Central memory CD8-positive, alpha-beta T cell (primary cell): ENCODE data around the gene ZBTB11.
"Not testable (repeated sequence)": the region's sequence is repeated elsewhere in the genome, so short reads cannot be mapped to it uniquely, and the experiment has no call there.

ENCODE experiments used
- ATAC-seq: fragments of 150-1000 bp; cut with Tn5 transposase; replicated peaks from 2 replicates; pipeline ENCODE4 v1.10.0; 2022; ENCODE audit warnings: mild to moderate bottlenecking, moderate FRiP score, moderate number of reproducible peaks; ENCODE audit not compliant: poor library complexity, severe bottlenecking; ENCODE audit errors: extremely low read depth
- DNase-seq, 2 donors: peaks; one replicate each; pipeline ENCODE4 v3.0.0; 2021; ENCODE audit warnings: low spot score in 2 of 2
- H3K27ac Mint-ChIP-seq: one replicate; pipeline ENCODE4 v1.8.0; 2022; ENCODE audit warnings: low read depth, mild to moderate bottlenecking, moderate library complexity, mixed read lengths
- H3K27me3 Mint-ChIP-seq: one replicate; pipeline ENCODE4 v1.8.0; 2022; ENCODE audit warnings: mixed read lengths
- H3K36me3 Mint-ChIP-seq: one replicate; pipeline ENCODE4 v1.8.0; 2022; ENCODE audit warnings: mild to moderate bottlenecking, moderate library complexity, mixed read lengths; ENCODE audit not compliant: insufficient read depth
- H3K4me1 Mint-ChIP-seq: one replicate; pipeline ENCODE4 v1.8.0; 2022; ENCODE audit warnings: mixed read lengths
- H3K4me3 Mint-ChIP-seq: one replicate; pipeline ENCODE4 v1.8.0; 2022; ENCODE audit warnings: mild to moderate bottlenecking, moderate library complexity, mixed read lengths
- H3K9me3 Mint-ChIP-seq: one replicate; pipeline ENCODE4 v1.8.0; 2022; ENCODE audit warnings: mixed read lengths

Gene ZBTB11

DNA sequence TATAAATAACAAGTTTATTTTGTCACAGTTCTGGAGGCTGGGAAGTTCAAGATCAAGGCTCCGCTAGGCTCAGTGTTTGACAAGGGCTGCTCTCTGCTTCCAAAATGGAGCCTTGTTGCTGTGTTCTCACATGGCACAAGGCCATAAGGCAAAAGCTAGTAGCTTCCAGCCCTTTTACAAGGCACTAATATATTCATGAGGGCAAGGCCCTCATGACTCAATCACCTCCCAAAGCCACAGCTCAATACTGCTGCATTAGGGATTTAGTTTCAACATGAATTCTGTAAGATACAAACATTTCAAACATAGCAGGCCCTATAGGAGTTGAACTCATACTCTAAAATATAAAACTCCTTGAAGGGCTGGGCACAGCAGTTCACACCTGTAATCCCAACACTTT, 30.2 kb downstream of the ZBTB11 start:
- H3K4me1 Mint-ChIP-seq = peaks cover 33% of the 10 kb centered on the region
- no peak overlapping the region for H3K27ac Mint-ChIP-seq
- H3K36me3 Mint-ChIP-seq = peaks cover 21% of the 10 kb centered on the region
- DNase-seq (no peak), ATAC-seq (no peak)
- no peaks in the 10 kb centered on the region for H3K9me3 Mint-ChIP-seq
- H3K4me3 Mint-ChIP-seq = no peak overlapping the region
- H3K27me3 Mint-ChIP-seq = no peaks in the 10 kb centered on the region

DNA sequence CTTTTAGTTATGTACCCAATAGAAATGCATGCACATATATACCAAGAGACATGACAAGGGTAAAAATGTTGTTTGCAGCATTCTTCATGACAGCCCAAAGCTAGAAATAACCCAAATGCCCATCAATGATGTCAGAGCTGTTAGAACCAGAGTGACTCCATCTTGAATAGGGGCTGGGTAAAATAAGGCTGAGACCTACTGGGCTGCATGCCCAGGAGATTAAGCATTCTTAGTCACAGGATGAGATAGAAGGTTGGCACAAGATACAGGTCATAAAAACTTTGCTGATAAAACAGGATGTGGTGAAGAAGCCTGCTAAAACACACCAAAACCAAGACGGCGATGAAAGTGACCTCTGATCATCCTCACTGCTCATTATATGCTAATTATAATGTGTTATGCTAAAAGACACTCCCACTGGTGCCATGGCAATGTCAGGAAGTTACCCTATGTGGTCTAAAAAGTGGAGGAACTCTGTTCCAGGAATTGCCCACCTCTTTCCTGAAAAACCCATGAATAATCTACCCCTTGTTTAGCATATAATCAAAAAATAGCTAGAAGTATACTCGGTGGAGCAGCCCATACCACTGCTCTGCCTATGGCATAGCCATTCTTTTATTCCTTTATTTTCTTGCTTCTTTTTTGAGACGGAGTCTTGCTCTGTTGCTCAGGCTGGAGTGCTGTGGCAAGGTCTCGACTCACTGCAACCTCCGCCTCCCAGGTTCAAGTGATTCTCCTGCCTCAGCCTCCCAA, 32.9 kb downstream of the ZBTB11 start:
- H3K9me3 Mint-ChIP-seq = no peaks in the 10 kb centered on the region
- peak; percentile 94 for ATAC-seq
- H3K4me1 Mint-ChIP-seq = peaks cover 33% of the 10 kb centered on the region
- H3K27me3 Mint-ChIP-seq = no peaks in the 10 kb centered on the region
- no peak overlapping the region for H3K4me3 Mint-ChIP-seq
- H3K27ac Mint-ChIP-seq = peak overlapping the region; percentile 82
- peaks cover 7% of the 10 kb centered on the region for H3K36me3 Mint-ChIP-seq
- DNase-seq = peak in 1 of 2 donors; percentile 47

DNA sequence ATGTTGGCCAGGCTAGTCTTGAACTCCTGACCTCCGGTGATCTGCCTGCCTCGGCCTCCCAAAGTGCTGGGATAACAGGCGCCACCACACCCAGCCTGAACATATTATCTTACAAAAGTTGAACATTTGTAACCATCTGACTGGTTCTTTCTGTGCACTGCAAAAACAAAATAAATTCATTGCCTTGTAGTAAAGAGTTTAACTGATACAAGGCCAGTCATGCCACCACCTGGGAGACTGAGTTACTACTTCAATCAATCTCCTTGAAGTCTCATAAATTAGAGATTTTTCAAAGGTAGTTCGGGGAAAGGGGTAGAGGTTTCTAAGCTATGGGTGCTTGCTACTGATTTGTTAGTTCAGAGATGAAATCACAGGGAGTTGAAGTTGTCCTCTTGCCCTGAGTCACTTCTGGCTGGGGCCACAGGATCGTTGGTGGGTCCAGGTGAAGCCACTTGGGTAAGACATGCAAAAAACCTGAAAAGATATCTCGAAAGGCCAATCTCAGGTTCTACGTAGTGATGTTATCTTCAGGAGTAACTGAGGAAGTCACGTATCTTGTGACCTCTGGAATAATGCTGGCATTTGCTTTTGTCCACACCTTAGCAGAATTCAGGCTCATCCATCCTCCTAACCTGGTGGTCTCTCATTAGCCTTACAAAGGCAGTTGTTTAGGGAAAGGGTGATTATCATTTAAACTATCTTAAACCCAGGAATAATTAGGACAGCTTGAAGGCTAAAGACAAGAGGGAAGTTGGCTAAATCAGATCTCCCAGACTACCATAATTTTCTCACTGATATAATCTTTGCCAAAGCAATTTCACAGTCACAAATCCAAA, 33.7 kb downstream of the ZBTB11 start:
- Mint-ChIP-seq H3K27ac (peak overlapping the region; percentile 36), H3K36me3 (peaks cover 2% of the 10 kb centered on the region), H3K27me3 (no peaks in the 10 kb centered on the region), H3K4me1 (peaks cover 33% of the 10 kb centered on the region), H3K4me3 (no peak overlapping the region), H3K9me3 (no peaks in the 10 kb centered on the region)
- DNase-seq = no peak
- ATAC-seq = no peak

DNA sequence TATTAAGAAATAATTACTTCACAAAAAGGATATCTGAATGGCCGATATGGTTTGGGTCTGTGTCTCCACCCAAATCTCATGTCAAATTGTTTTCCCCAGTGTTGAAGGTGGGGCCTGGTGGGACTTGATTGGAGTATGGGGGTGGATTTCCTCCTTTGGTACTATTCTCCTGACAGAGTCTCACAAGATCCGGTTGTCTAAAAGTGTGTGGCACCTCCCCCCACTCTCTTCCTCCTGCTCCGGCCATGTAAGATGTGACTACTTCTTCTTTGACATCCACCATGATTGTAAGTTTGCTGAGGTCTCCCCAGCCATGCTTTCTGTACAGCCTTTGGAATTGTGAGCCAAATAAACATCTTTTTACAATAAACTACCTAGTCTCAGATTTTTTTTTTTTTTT, 34.5 kb downstream of the ZBTB11 start:
- DNase-seq = no peak
- no peaks in the 10 kb centered on the region for H3K36me3 Mint-ChIP-seq

DNA sequence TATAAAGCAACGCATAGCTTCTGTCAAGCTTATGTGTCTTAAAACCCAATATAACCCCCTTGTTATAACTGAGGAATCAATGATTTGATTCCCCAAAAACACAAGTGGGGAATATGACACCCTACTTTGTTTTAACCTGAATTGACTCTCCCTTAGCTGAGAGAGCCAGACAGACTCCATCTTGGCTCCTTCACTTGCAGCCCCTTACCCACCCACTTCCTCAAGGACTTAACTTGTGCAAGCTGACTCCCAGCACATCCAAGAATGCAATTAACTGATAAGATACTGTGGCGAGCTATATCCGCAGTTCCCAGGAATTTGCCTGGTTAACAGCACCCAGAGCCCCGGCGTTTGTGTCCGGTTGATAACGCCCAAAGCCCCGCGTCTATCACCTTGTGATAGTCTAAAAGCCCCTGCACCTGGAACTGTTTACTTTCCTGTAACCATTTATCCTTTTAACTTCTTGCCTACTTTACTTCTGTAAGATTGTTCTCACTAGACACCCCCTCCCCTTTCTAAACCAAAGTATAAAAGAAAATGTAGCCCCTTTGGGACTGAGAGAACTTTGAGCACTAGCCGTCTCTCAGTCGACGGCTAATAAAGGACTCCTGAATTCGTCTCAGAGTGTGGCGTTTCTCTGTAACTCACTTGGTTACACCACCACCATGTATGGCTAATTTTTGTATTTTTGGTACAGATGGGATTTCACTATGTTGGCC, 35.4 kb downstream of the ZBTB11 start:
- H3K36me3 Mint-ChIP-seq, ATAC-seq, H3K9me3 Mint-ChIP-seq, H3K27me3 Mint-ChIP-seq, H3K4me3 Mint-ChIP-seq, DNase-seq, H3K27ac Mint-ChIP-seq: not testable (repeated sequence)
- H3K4me1 Mint-ChIP-seq = peaks cover 33% of the 10 kb centered on the region

More for the DNA sequence above, 34.5 kb downstream of the ZBTB11 start:
- Mint-ChIP-seq H3K9me3 (no peaks in the 10 kb centered on the region), H3K4me3 (no peak overlapping the region), H3K27me3 (no peaks in the 10 kb centered on the region), H3K27ac (no peak overlapping the region), H3K4me1 (peaks cover 33% of the 10 kb centered on the region)
- ATAC-seq = no peak

DNA sequence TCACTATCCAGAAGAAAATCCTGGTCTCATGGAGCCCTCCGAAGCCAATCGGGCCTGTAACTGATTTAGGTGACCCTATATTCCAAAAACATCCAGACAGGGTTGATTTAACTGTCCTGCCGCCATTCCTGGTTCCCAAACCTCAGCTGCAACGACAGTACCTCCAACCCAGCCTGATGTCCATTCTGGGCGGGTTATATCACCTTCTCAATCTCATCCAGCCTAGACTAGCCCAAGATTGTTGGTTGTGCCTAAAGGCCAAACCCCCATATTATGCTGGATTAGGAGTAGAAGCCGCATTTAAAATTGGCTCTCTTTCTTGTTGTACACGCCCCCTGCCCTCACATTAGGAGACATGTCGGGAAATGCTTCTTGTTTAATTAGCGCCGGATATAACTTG, 36.7 kb downstream of the ZBTB11 start:
- Mint-ChIP-seq H3K27me3 (no peaks in the 10 kb centered on the region), H3K27ac (no peak overlapping the region), H3K9me3 (no peaks in the 10 kb centered on the region), H3K4me1 (peaks cover 25% of the 10 kb centered on the region), H3K4me3 (no peak overlapping the region), H3K36me3 (no peaks in the 10 kb centered on the region)
- ATAC-seq (no peak), DNase-seq (no peak)

DNA sequence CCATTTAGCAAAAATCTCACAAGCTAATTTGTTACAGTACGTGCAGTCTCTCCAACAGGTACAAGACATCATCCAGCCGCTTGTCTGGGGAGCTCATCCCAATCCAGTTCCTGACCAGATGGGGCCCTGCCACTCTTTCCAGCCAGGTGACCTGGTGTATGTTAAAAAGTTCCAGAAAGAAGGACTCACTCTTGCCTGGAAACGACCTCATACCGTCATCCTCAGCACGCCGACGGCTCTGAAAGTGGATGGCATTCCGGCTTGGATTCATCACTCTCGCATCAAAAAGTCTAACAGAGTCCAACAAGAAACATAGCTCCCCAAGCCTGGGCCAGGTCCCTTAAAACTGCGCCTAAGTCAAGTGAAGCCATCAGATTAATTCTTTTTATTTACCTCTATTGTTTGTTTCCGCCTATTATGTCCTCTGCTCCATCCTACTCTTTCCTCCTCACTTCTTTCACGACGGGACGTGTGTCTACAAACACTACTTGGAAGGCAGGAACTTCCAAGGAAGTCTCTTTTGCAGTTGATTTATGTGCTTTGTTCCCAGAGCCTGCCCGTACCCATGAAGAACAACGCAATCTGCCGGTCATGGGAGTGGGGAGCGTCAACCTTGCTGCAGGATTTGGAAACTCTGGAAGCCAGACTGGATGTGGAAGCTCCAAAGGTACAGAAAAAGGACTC, 37.5 kb downstream of the ZBTB11 start:
- Mint-ChIP-seq H3K27me3 (no peaks in the 10 kb centered on the region), H3K36me3 (no peaks in the 10 kb centered on the region), H3K9me3 (no peaks in the 10 kb centered on the region), H3K4me1 (peaks cover 16% of the 10 kb centered on the region), H3K27ac (no peak overlapping the region), H3K4me3 (no peak overlapping the region)
- no peak for ATAC-seq
- DNase-seq = no peak

DNA sequence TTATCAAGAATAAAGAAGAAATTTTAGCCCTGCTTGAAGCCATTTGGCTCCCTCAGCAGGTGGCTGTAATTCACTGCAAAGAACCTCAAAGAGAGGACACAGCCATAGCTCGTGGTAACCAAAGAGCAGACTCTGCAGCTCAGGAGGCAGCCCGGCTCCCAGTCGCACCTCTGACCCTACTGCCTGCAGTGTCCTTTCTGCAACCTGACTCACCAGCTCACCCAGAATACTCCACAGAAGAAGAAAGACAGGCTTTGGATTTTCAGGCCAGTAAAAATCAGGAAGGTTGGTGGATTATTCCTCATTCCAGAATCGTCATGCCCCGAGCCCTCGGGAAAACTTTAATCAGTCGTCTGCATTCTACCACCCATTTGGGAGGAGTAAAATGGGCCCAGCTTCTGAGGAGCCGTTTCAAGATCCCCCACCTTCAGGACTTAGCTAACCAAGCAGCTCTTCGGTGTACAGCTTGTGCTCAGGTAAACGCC, 38.6 kb downstream of the ZBTB11 start:
- Mint-ChIP-seq H3K36me3 (no peaks in the 10 kb centered on the region), H3K9me3 (no peaks in the 10 kb centered on the region), H3K27ac (no peak overlapping the region), H3K4me1 (peaks cover 5% of the 10 kb centered on the region), H3K4me3 (no peak overlapping the region), H3K27me3 (no peaks in the 10 kb centered on the region)
- no peak for DNase-seq
- ATAC-seq = no peak

DNA sequence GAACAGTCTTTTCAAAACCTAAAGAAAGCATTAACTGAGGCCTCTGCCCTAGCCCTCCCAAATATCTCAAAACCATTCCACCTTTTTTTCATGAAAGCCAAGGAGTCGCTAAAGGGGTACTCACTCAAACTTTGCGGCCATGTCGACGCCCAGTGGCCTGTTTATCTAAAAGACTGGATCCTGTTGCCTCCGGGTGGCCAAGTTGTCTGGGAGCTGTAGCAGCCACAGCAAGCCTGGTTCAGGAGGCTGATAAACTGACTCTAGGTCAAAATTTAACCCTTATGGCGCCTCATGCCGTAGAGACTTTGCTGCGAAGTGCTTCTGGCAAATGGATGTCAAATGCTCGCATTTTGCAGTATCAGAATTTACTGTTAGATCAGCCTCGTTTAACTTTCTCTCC, 39.5 kb downstream of the ZBTB11 start:
- H3K27me3 Mint-ChIP-seq = no peaks in the 10 kb centered on the region
- no peak overlapping the region for H3K4me3 Mint-ChIP-seq
- H3K4me1 Mint-ChIP-seq = no peaks in the 10 kb centered on the region
- H3K27ac Mint-ChIP-seq = no peak overlapping the region
- no peak for DNase-seq
- H3K36me3 Mint-ChIP-seq = no peaks in the 10 kb centered on the region
- H3K9me3 Mint-ChIP-seq = no peaks in the 10 kb centered on the region
- no peak for ATAC-seq

DNA sequence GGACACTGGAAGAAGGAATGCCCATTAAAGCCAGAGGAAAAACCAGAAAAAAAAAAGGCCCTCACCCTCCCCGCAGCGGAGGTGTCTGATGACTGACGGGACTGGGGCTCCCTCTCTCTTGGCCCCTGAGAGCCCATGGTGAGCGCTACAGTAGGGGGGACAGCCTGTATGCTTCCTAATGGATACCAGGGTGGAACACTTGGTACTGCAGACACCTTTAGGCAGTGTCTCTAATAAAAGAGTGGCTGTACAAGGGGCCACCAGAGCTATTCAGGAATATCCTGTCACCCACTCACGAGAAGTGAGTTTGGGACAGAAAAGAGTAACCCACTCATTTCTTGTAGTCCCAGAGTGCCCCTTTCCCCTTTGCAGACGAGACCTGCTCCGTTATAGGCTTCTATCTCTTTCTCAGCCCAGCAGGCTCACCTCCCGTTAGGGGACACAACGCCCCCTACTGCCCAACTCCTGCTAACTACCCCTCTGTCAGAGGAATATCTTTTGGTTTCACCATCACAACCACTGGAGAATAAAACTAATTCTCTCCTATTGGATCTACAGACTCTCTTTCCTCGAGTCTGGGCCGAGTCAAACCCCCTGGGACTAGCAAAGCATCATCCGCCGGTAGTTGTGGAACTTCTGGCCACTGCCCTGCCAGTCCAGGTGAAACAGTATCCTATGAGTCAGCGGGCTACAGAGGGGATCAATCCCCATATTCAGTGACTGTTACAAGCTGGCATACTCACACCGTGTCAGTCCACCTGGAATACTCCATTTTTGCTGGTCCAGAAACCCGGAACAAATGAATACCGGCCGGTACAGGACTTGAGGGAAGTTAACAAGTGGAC, 40.8 kb downstream of the ZBTB11 start:
- DNase-seq (peak; percentile 51), ATAC-seq (peak; percentile 81)
- H3K4me3 Mint-ChIP-seq = no peak overlapping the region
- no peaks in the 10 kb centered on the region for H3K36me3 Mint-ChIP-seq
- H3K4me1 Mint-ChIP-seq = no peaks in the 10 kb centered on the region
- no peaks in the 10 kb centered on the region for H3K9me3 Mint-ChIP-seq
- H3K27me3 Mint-ChIP-seq = no peaks in the 10 kb centered on the region
- H3K27ac Mint-ChIP-seq = no peak overlapping the region

DNA sequence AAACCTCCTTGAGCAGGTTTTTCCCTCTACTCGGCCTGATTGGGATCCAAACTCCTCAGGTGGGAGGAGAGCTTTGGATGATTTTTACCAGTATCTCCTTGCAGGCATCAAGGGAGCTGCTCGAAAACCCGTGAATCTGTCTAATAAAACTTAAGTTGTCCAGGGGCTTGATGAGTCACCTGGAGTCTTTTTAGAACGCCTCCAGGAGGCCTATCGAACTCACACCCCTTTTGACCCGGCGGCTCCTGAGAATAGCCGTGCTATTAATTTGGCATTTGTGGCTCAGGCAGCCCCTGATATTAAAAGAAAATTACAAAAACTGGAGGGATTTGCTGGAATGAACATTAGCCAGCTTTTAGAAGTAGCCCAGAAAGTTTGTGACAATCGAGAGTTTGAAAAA, 41.6 kb downstream of the ZBTB11 start:
- DNase-seq = no peak
- ATAC-seq = no peak
- H3K36me3 Mint-ChIP-seq = no peaks in the 10 kb centered on the region
- H3K9me3 Mint-ChIP-seq = no peaks in the 10 kb centered on the region
- H3K27ac Mint-ChIP-seq = no peak overlapping the region
- H3K27me3 Mint-ChIP-seq = no peaks in the 10 kb centered on the region
- H3K4me1 Mint-ChIP-seq = no peaks in the 10 kb centered on the region
- H3K4me3 Mint-ChIP-seq = no peak overlapping the region
